T-cell (primary cell): ENCODE results near the gene NEIL3. TPM values are rescaled to one million over a fixed set of nuclear protein-coding genes. Genes with fewer than 3 reads are reported as not detected.

ENCODE experiments used
- ATAC-seq, 4 experiments: fragments of 200-7000 bp in 3 of 4; fragments of 150-1000 bp in 1 of 4; cut with Tn5 transposase; replicated peaks in 1 of 4; 1 replicate in 3 of 4; 2 replicates in 1 of 4; pipeline ENCODE4 v1.10.0; 2021; ENCODE audit warnings: moderate library complexity in 3 of 4, mild to moderate bottlenecking in 2 of 4, moderate number of reproducible peaks in 1 of 4
- CTCF ChIA-PET, 2 donors: fragments of 300-600 bp; sonication (Branson Sonifier 250); formaldehyde crosslinking; loops; one replicate each; lab custom pipeline; 2022; ENCODE audit warnings: antibody characterized with exemption in 2 of 2; lab: Charles Lee
- POLR2A ChIA-PET, 2 donors: fragments of 300-600 bp; sonication (Branson Sonifier 250); formaldehyde crosslinking; loops; one replicate each; lab custom pipeline; 2022; ENCODE audit warnings: antibody characterized with exemption in 2 of 2; lab: Charles Lee
- DNase-seq, 35 experiments: peaks; one replicate each; pipeline versions ENCODE4 v3.0.0 to v3.0.0-alpha.2; 2013 to 2023
- H3K27ac ChIP-seq: one replicate; pipeline ENCODE4 v1.5.1; 2013; ENCODE audit warnings: low read length
- H3K27me3 ChIP-seq, 2 experiments: replicated peaks in 1 of 2; 1 replicate in 1 of 2; 2 replicates in 1 of 2; pipeline versions ENCODE4 v1.6.1 to v1.7.0; 2013; ENCODE audit warnings: low read length in 1 of 2, mixed read lengths in 1 of 2; ENCODE audit not compliant: control insufficient read depth in 2 of 2, insufficient read depth in 2 of 2; ENCODE audit errors: extremely low read depth in 1 of 2
- H3K36me3 ChIP-seq, 2 donors: 1 replicate in 1 of 2; 2 replicates in 1 of 2; pipeline versions ENCODE4 v1.6.1 to v1.7.0; 2013; ENCODE audit warnings: low read length in 1 of 2; ENCODE audit not compliant: control insufficient read depth in 2 of 2, insufficient read depth in 1 of 2; ENCODE audit errors: extremely low read depth in 1 of 2
- H3K4me1 ChIP-seq, 2 experiments: 1 replicate in 1 of 2; 2 replicates in 1 of 2; pipeline versions ENCODE4 v1.6.1 to v1.7.0; 2013; ENCODE audit warnings: low read length in 2 of 2, mixed read lengths in 1 of 2; ENCODE audit not compliant: insufficient read depth in 2 of 2, control insufficient read depth in 1 of 2; ENCODE audit errors: extremely low read depth in 1 of 2
- H3K4me3 ChIP-seq, 2 donors: 1 replicate in 1 of 2; 2 replicates in 1 of 2; pipeline versions ENCODE4 v1.5.1 to v1.7.0; 2013; ENCODE audit warnings: mild to moderate bottlenecking in 2 of 2, low read length in 1 of 2, moderate library complexity in 1 of 2; ENCODE audit not compliant: control insufficient read depth in 1 of 2; ENCODE audit errors: extremely low read depth in 1 of 2
- H3K9me3 ChIP-seq: 2 replicates; pipeline ENCODE4 v1.7.0; 2013
- H3K27ac Mint-ChIP-seq, 2 donors: one replicate each; pipeline ENCODE4 v1.8.0; 2020 to 2021; ENCODE audit warnings: mild to moderate bottlenecking in 2 of 2, mixed read lengths in 2 of 2
- H3K27me3 Mint-ChIP-seq, 2 donors: one replicate each; pipeline ENCODE4 v1.8.0; 2021 to 2022; ENCODE audit warnings: mixed read lengths in 2 of 2
- H3K36me3 Mint-ChIP-seq: one replicate; pipeline ENCODE4 v1.8.0; 2021; ENCODE audit warnings: mixed read lengths
- H3K4me1 Mint-ChIP-seq, 3 donors: one replicate each; pipeline ENCODE4 v1.8.0; 2020 to 2022; ENCODE audit warnings: mixed read lengths in 3 of 3, mild to moderate bottlenecking in 1 of 3
- H3K4me3 Mint-ChIP-seq, 3 donors: one replicate each; pipeline ENCODE4 v1.8.0; 2020 to 2022; ENCODE audit warnings: mild to moderate bottlenecking in 3 of 3, mixed read lengths in 3 of 3, moderate library complexity in 3 of 3
- H3K9me3 Mint-ChIP-seq, 3 donors: one replicate each; pipeline ENCODE4 v1.8.0; 2020 to 2022; ENCODE audit warnings: mixed read lengths in 3 of 3
- WGBS: methylation state at CpG from one replicate; pipeline ENCODE4 v1.1.5; 2013; ENCODE audit warnings: missing lambda C conversion rate; ENCODE audit not compliant: insufficient coverage; 5-methylcytosine and 5-hydroxymethylcytosine counted together
- total RNA-seq, 35 experiments: library from RNA in 6 of 35; stranded (reverse) in 6 of 35; fragments of 120-200 nt in 1 of 35; gene quantifications; one replicate each; pipeline versions ENCODE4 v1.2.1 to v1.2.4 and lab custom pipeline; 2013 to 2026

NEIL3 gene
- total RNA-seq, 5 donors from 2014 or later (not counting 1 experiment from before 2014, with no cell fraction given), result 0.25 to 0.90 (median 0.44) TPM

DNA sequence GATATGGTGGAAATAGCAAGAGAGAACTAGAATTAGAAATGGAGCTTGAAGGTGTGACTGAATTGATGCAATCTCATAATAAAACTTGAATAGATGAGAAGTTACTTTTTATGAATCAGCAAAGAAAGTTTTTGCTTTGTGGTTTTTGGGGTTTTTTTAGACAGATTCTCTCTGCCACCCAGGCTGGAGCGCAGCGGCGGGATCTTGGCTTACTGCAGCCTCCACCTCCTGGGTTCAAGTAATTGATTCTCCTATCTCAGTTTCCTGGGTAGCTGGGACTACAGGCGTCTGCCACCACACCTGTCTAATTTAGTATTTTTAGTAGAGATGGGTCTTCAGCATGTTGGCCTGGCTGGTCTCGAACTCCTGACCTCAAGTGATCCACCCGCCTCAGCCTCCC, 23.7 kb upstream of the NEIL3 start:
- Mint-ChIP-seq H3K4me3 (no peak overlapping the region), H3K27ac (no peak overlapping the region), H3K27me3 (no peaks in the 10 kb centered on the region), H3K4me1 (no peaks in the 10 kb centered on the region), H3K36me3 (no peaks in the 10 kb centered on the region), H3K9me3 (no peaks in the 10 kb centered on the region)
- Histone ChIP-seq H3K4me1 (no peaks in the 10 kb centered on the region), H3K27ac (no peak overlapping the region), H3K27me3 (no peaks in the 10 kb centered on the region), H3K9me3 (no peaks in the 10 kb centered on the region), H3K4me3 (no peak overlapping the region), H3K36me3 (no peaks in the 10 kb centered on the region)
- ChIA-PET CTCF (no interaction called here), POLR2A (interaction anchor here in 1 of 2 donors (0.6 kb wide), 1 partner anchor 952 kb away, joined by 6 read pairs; no protein-coding TSS in a partner anchor)
- 80% methylated on average over 1 of the region's 6 CpGs for WGBS
- ATAC-seq, result no peak
- no peak for DNase-seq

GRCh38 chr4:177287255-177287654, 22.4 kb upstream of the NEIL3 start:
- DNase-seq (no peak), ATAC-seq (no peak)
- no peaks in the 10 kb centered on the region for H3K27me3 ChIP-seq
- ChIA-PET POLR2A (no interaction called here), CTCF (no interaction called here)
- H3K4me3 Mint-ChIP-seq, result no peak overlapping the region
- no peak overlapping the region for H3K27ac Mint-ChIP-seq
- no peaks in the 10 kb centered on the region for H3K9me3 Mint-ChIP-seq
- H3K27ac ChIP-seq, result no peak overlapping the region
- WGBS, result 25% methylated on average over 1 of the region's 1 CpG
- H3K4me3 ChIP-seq, result no peak overlapping the region
- H3K9me3 ChIP-seq, result no peaks in the 10 kb centered on the region
- no peaks in the 10 kb centered on the region for H3K36me3 Mint-ChIP-seq
- no peaks in the 10 kb centered on the region for H3K4me1 ChIP-seq
- H3K4me1 Mint-ChIP-seq, result no peaks in the 10 kb centered on the region
- H3K36me3 ChIP-seq, result no peaks in the 10 kb centered on the region
- peaks cover 0 to 2% of the 10 kb centered on the region in 2 donors for H3K27me3 Mint-ChIP-seq

DNA sequence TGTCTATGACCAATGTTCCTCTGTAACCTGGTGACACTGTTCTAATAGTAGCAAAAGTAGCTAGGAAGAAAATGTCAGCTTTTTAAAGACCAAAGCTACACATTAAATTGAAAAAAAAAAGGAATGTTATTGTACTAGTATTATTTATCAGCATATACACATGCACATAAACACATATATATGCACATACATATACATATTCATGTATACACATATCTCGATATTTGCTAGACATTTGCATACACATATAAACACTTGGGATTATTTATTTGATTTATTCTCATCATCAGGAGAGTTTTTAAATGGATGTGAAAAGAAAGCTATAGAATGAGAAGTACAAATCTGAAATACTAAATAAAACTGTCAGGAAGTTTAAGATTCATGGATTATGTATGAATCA, 21.3 kb upstream of the NEIL3 start:
- WGBS, result no CpG with 5 or more reads among the region's 1 CpG
- Mint-ChIP-seq H3K4me1 (no peaks in the 10 kb centered on the region), H3K27me3 (peaks cover 0 to 2% of the 10 kb centered on the region in 2 donors), H3K36me3 (no peaks in the 10 kb centered on the region), H3K9me3 (no peaks in the 10 kb centered on the region), H3K4me3 (no peak overlapping the region), H3K27ac (no peak overlapping the region)
- no peaks in the 10 kb centered on the region for H3K9me3 ChIP-seq
- ChIA-PET POLR2A (interaction anchor here in 1 of 2 donors (0.5 kb wide), 1 partner anchor 37 kb away, joined by 3 read pairs; no protein-coding TSS in a partner anchor), CTCF (no interaction called here)
- no peak overlapping the region for H3K27ac ChIP-seq
- DNase-seq (no peak), ATAC-seq (no peak)
- no peak overlapping the region for H3K4me3 ChIP-seq
- no peaks in the 10 kb centered on the region for H3K27me3 ChIP-seq
- no peaks in the 10 kb centered on the region for H3K36me3 ChIP-seq
- no peaks in the 10 kb centered on the region for H3K4me1 ChIP-seq

- Histone ChIP-seq H3K27ac (no peak overlapping the region), H3K27me3 (no peaks in the 10 kb centered on the region), H3K4me3 (no peak overlapping the region), H3K36me3 (no peaks in the 10 kb centered on the region), H3K9me3 (no peaks in the 10 kb centered on the region), H3K4me1 (no peaks in the 10 kb centered on the region)
- no peak overlapping the region for H3K27ac Mint-ChIP-seq
- ATAC-seq (no peak), DNase-seq (no peak)
- no CpG with 5 or more reads among the region's 6 CpGs for WGBS
- no peaks in the 10 kb centered on the region for H3K36me3 Mint-ChIP-seq
- H3K27me3 Mint-ChIP-seq, result peaks cover 0 to 2% of the 10 kb centered on the region in 2 donors
- ChIA-PET POLR2A (interaction anchor here in 1 of 2 donors (0.6 kb wide), 2 partner anchors 14 to 73 kb away, joined by 3 read pairs; no protein-coding TSS in a partner anchor), CTCF (interaction anchor here in 1 of 2 donors (0.6 kb wide), 1 partner anchor 42 kb away, joined by 3 read pairs; no protein-coding TSS in a partner anchor)
- H3K9me3 Mint-ChIP-seq, result no peaks in the 10 kb centered on the region
- H3K4me1 Mint-ChIP-seq, result no peaks in the 10 kb centered on the region
- H3K4me3 Mint-ChIP-seq, result no peak overlapping the region
Measured at GRCh38 chr4:177290780-177291179, 18.9 kb upstream of the NEIL3 start.

- ChIA-PET CTCF (interaction anchor here in 1 of 2 donors (0.7 kb wide), 1 partner anchor 11 kb away, joined by 4 read pairs; no protein-coding TSS in a partner anchor), POLR2A (no interaction called here)
- DNase-seq (no peak), ATAC-seq (no peak)
- no CpG with 5 or more reads among the region's 2 CpGs for WGBS
- Mint-ChIP-seq H3K9me3 (no peaks in the 10 kb centered on the region), H3K36me3 (no peaks in the 10 kb centered on the region), H3K4me1 (no peaks in the 10 kb centered on the region), H3K27ac (no peak overlapping the region), H3K4me3 (no peak overlapping the region), H3K27me3 (peaks cover 0 to 2% of the 10 kb centered on the region in 2 donors)
- Histone ChIP-seq H3K27me3 (no peaks in the 10 kb centered on the region), H3K36me3 (no peaks in the 10 kb centered on the region), H3K4me1 (no peaks in the 10 kb centered on the region), H3K9me3 (no peaks in the 10 kb centered on the region), H3K27ac (no peak overlapping the region), H3K4me3 (no peak overlapping the region)
Measured at GRCh38 chr4:177292171-177292570, 17.5 kb upstream of the NEIL3 start.

- H3K4me3 ChIP-seq, result no peak overlapping the region
- peaks cover 5% of the 10 kb centered on the region for H3K9me3 ChIP-seq
- Mint-ChIP-seq H3K4me1 (no peaks in the 10 kb centered on the region), H3K27ac (no peak overlapping the region), H3K4me3 (no peak overlapping the region), H3K36me3 (no peaks in the 10 kb centered on the region), H3K27me3 (peaks cover 0 to 2% of the 10 kb centered on the region in 2 donors), H3K9me3 (peaks cover 0 to 7% (median 5%) of the 10 kb centered on the region in 3 donors)
- H3K36me3 ChIP-seq, result no peaks in the 10 kb centered on the region
- H3K4me1 ChIP-seq, result no peaks in the 10 kb centered on the region
- DNase-seq (no peak), ATAC-seq (no peak)
- no peaks in the 10 kb centered on the region for H3K27me3 ChIP-seq
- ChIA-PET POLR2A (interaction anchor here in 1 of 2 donors (0.6 to 0.8 kb wide), 2 partner anchors 12 kb away, joined by 4 to 5 read pairs; no protein-coding TSS in a partner anchor), CTCF (no interaction called here)
- H3K27ac ChIP-seq, result no peak overlapping the region
- 40% methylated on average over 2 of the region's 5 CpGs for WGBS
Measured at GRCh38 chr4:177293208-177294033, 16.3 kb upstream of the NEIL3 start.
